KOPT-K1 (cell line): ENCODE measurements around the gene PRTFDC1.
"Not testable (repeated sequence)": the region's sequence is repeated elsewhere in the genome, so short reads cannot be mapped to it uniquely, and the experiment has no call there.

Source experiments
- H3K27ac ChIP-seq: fragments of 200-600 bp; sonication (generic); 2 replicates; pipeline ENCODE4 v1.5.1; 2016; ENCODE audit warnings: antibody characterized with exemption, mild to moderate bottlenecking, low read depth, low read length; ENCODE audit not compliant: poor library complexity, severe bottlenecking
- H3K36me3 ChIP-seq: fragments of 200-600 bp; sonication (generic); 2 replicates; pipeline ENCODE4 v1.5.1; 2017; ENCODE audit warnings: antibody characterized with exemption, mild to moderate bottlenecking, low read length, moderate library complexity; ENCODE audit not compliant: insufficient read depth
- H3K9me3 ChIP-seq: fragments of 200-600 bp; sonication (generic); 2 replicates; pipeline ENCODE4 v1.5.1; 2017; ENCODE audit warnings: antibody characterized with exemption, low read length, mild to moderate bottlenecking; ENCODE audit not compliant: insufficient read depth, poor library complexity, severe bottlenecking

PRTFDC1 gene

DNA sequence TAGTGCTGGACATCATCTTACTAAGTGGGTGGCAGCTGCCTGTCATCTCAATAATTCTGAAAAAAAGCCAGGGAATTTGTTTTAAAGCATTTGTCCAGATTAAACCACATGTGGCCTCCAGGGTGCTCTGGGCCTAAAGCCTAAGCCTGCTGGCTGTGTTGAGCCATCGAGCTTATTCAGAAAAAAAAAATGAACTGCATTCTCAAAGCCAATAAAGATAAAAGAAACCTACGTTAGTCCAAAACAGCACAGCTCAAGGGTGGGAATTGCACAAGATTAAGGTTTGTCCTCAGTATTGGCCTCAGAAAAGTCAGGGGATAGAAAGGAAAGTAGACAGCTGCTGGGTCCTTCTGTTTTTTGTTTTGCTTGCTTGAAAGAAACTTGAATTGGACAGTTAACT is 22.6 kb upstream of the PRTFDC1 start:
- no peak overlapping the region for H3K27ac ChIP-seq
- no peaks in the 10 kb centered on the region for H3K36me3 ChIP-seq
- no peaks in the 10 kb centered on the region for H3K9me3 ChIP-seq

- Histone ChIP-seq H3K9me3 (no peaks in the 10 kb centered on the region), H3K36me3 (no peaks in the 10 kb centered on the region), H3K27ac (no peak overlapping the region)
Measured at GRCh38 chr10:24973163-24973562, 20.8 kb upstream of the PRTFDC1 start.

DNA sequence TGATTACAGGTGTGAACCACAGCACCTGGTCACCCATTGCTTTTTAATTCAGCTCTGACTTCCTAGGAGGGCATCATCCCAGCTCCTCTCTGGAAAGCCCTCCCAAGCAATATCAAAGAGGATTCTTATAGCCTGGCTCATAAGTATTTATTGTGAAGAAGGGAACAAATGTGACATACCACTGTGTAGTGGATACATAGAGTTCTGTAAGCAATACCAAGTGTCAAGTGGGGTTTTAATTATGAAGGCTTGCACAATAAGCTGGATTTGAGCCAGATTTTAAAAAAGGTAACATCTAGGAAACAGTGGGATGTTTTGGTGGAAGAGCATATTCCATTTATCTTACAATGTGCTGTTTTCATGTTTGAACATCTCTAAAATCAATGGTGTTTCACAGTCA is 19.0 kb upstream of the PRTFDC1 start:
- H3K9me3 ChIP-seq, result no peaks in the 10 kb centered on the region
- no peaks in the 10 kb centered on the region for H3K36me3 ChIP-seq
- H3K27ac ChIP-seq, result no peak overlapping the region

GRCh38 chr10:24969841-24970281 is 17.5 kb upstream of the PRTFDC1 start:
- Histone ChIP-seq H3K36me3 (no peaks in the 10 kb centered on the region), H3K27ac (no peak overlapping the region), H3K9me3 (no peaks in the 10 kb centered on the region)

DNA sequence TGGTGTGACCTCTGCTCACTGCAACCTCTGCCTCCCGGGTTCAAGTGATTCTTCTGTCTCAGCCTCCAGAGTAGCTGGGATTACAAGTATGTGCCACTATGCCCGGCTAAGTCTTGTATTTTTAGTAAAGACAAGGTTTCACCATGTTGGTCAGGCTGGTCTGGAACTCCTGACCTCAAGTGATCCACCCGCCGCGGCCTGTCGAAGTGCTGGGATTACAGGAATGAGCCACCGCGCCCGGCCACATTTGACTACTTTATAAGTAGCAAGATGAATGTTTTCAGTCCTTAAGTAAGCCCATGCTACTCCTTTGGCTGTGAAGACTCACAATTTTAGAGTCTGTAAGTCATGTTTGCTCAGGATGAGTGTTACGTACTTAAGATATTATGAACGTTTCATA is 16.5 kb upstream of the PRTFDC1 start:
- not testable (repeated sequence) for H3K9me3 ChIP-seq, H3K27ac ChIP-seq, H3K36me3 ChIP-seq

GRCh38 chr10:24968349-24968748 is 15.9 kb upstream of the PRTFDC1 start:
- H3K27ac ChIP-seq, result no peak overlapping the region
- H3K36me3 ChIP-seq, result no peaks in the 10 kb centered on the region
- no peaks in the 10 kb centered on the region for H3K9me3 ChIP-seq

DNA sequence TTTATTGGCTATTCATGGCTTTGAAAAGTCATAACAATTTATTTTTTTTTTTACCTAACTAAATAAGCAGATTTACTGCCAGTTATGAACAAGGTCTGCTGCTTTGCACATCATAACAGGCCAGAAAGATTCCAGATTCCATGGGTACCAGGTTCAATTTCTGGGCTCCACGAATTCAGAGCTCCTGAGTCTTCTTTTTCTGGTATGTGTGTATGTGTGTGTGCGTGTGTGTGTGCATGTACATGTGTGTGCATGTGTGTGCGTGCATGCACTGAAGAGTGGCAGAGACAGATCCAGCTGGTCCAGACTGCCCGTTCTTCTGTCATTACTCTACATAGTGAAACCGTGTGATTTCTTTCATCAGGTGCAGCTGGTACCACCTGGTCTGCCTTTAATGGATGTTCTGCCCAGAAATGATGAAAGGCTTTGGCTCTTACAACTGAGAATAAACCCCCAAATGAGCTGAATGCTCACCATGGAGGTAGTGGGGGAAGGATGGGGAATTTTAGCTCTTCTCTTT is 14.6 kb upstream of the PRTFDC1 start:
- Histone ChIP-seq H3K9me3 (no peaks in the 10 kb centered on the region), H3K27ac (no peak overlapping the region), H3K36me3 (no peaks in the 10 kb centered on the region)

GRCh38 chr10:24965051-24965450 is 12.6 kb upstream of the PRTFDC1 start:
- H3K27ac ChIP-seq, result no peak overlapping the region
- H3K9me3 ChIP-seq, result no peaks in the 10 kb centered on the region

DNA sequence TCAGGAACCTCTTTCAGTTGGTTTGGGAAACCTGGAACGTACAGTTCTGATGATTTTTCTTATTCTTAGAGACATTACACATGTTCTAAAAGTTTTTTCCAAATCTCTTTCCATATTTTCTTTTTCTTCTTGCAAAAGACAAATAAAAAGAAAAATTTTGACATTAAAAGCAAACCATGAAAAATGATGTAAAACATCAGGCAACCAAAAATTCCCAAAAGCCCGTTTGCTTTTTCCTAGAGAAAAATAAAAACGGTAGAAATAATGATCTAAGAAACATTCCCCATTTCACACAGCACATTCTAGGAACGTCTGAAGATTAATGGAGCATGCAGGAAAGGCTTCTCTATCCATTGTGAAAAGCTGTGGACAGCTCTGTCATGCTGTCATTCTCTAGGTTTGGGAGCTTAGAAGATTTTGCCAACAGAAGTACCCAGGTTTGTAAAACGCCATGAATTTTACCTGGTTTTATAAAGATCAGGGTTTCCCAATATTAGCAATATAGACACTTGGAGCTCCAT is 11.2 kb upstream of the PRTFDC1 start:
- H3K27ac ChIP-seq, result no peak overlapping the region
- H3K36me3 ChIP-seq, result no peaks in the 10 kb centered on the region
- no peaks in the 10 kb centered on the region for H3K9me3 ChIP-seq

More at GRCh38 chr10:24965051-24965450, 12.6 kb upstream of the PRTFDC1 start:
- no peaks in the 10 kb centered on the region for H3K36me3 ChIP-seq

- H3K27ac ChIP-seq, result no peak overlapping the region
- no peaks in the 10 kb centered on the region for H3K9me3 ChIP-seq
- H3K36me3 ChIP-seq, result no peaks in the 10 kb centered on the region
Measured at GRCh38 chr10:24962995-24963394, 10.6 kb upstream of the PRTFDC1 start.

DNA sequence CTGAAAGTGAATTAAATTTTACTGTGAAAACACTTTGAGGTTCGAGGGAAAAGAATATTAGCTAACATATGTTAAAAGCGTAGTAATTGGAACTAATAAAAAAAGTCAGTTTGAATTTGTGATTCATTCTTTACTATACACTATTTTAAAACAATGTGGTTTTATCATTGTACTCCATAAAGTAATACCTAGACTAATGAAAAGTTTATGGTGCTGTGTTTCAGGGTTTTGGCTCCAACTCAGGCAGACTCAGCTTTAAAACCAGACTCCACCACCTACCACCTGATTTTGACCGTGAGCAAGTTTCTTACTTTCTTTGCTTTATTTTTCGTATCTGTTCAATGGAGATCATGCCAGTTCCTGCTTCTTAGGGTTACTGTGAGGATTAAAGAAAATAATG is 9.2 kb upstream of the PRTFDC1 start:
- H3K36me3 ChIP-seq, result no peaks in the 10 kb centered on the region
- H3K9me3 ChIP-seq, result no peaks in the 10 kb centered on the region
- no peak overlapping the region for H3K27ac ChIP-seq

- no peak overlapping the region for H3K27ac ChIP-seq
Measured at GRCh38 chr10:24959382-24959730, 7.0 kb upstream of the PRTFDC1 start.

DNA sequence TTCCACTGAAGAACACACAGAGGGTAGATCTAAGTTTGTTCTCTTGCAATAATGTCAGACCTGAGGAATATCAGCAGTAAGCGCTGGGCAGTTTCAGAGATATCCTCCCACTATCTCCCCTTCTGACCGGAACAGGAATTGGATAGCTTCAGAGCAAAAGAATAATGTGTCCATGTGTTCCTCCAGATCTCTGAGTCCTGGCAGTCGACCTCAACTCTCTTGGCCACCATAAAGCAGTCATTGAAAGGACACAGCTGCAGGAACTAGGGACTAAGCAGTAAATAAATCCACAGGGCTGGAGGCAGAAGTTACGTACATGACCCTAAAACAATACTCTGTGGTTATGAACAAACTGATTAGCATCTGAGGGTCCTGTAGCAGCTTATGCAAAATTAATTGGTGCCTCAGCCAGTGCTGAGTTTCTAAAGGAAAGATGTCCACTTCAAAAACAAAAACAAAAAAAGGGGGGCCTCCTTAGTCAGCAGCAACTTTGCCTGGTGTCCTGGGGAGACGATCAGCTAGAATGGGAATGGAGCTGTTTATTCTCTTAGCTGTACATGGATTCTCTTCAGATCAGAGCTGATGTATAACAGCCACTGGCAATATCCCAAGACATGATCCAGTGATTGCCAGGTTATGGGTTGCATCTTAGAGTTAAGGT is 6.4 kb upstream of the PRTFDC1 start:
- Histone ChIP-seq H3K27ac (no peak overlapping the region), H3K9me3 (no peaks in the 10 kb centered on the region), H3K36me3 (no peaks in the 10 kb centered on the region)

More at GRCh38 chr10:24959382-24959730, 7.0 kb upstream of the PRTFDC1 start:
- H3K9me3 ChIP-seq, result no peaks in the 10 kb centered on the region
- no peaks in the 10 kb centered on the region for H3K36me3 ChIP-seq

GRCh38 chr10:24958091-24958720 is 5.8 kb upstream of the PRTFDC1 start:
- Histone ChIP-seq H3K27ac (no peak overlapping the region), H3K9me3 (no peaks in the 10 kb centered on the region), H3K36me3 (no peaks in the 10 kb centered on the region)

DNA sequence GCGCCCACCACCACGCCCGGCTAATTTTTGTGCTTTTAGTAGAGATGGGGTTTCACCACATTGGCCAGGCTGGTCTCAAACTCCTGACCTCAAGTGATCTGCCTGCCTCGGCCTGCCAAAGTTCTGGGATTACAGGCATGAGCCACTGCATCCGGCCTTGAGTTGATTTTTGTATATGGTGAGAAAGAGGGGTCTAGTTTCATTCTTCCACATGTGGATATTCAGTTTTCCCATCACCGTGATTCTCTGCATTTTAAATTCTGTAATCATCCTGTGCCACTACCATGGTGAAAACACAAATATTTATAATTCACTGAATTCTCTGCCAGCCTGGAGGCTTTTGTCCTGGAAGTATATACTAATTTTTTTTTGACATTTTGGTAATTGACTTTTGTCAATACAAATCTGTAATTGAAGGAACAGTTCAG is 5.2 kb upstream of the PRTFDC1 start:
- H3K36me3 ChIP-seq, H3K27ac ChIP-seq, H3K9me3 ChIP-seq: not testable (repeated sequence)

DNA sequence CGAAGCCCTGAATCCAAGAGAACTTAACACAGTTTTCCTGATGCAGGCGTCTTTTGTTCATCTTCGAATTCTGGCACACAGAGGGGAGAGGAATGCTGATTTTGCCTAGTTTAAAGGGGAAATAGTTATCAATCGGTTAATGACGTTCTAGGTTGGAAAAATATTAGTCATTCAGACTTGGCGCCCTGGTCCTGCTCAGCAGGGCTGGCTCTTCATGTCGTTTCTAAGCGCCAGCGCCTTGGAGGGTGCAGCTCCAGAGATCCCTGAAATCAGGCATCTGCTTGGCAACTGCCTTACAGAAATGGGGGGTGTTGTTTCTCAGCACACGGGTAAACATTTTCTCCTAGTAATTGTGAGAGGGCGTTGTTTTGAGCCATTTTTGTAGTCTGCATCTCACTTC is 1.3 kb upstream of the PRTFDC1 start:
- Histone ChIP-seq H3K27ac (peak overlapping the region; percentile 90), H3K36me3 (no peaks in the 10 kb centered on the region), H3K9me3 (no peaks in the 10 kb centered on the region)
